Activated CD4-positive, alpha-beta T cell treated with anti-CD3 and anti-CD28 coated beads, Interleukin-10, Interleukin-2, amounts not matched to agents 100 ng/mL and 50 ng/mL, durations not matched to agents 16 hours and 8 hours (primary cell): ENCODE data around the gene IPMK.
"Not testable (repeated sequence)": the region's sequence is repeated elsewhere in the genome, so short reads cannot be mapped to it uniquely, and the experiment has no call there.

ENCODE experiments used
- DNase-seq: peaks from one replicate; pipeline ENCODE4 v3.0.0-alpha.2; 2020

The IPMK gene

DNA sequence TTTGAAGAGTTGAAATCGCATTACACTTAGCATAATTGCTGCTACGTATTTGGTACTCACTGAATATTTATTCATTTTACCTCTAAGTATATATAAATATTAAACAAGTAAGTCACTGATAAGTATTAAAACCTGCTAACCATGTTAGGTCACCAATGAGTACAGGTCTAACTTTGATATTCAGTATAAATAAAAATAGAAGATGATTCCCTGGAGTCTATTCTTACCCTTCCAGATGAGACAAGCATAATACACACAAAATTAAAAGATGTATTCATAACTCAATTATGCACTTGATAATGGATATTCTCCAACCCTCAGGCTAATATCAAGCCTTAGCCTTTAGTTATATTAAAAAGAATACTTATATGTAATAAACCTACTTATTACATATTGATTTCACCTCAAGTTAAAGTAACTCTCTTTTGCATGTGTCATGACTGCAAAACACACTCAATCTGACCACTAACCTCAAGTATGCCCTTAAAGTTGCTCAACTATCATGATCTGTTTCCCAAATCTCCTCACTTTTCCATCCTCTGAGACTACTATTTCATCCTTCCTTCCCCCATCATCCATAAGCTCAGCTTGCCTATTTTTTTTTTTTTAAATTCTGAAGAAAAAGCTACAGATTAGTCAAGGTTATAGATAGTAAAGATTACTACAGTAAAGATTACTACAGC, 46.8 kb downstream of the IPMK start:
- DNase-seq, result no peak

DNA sequence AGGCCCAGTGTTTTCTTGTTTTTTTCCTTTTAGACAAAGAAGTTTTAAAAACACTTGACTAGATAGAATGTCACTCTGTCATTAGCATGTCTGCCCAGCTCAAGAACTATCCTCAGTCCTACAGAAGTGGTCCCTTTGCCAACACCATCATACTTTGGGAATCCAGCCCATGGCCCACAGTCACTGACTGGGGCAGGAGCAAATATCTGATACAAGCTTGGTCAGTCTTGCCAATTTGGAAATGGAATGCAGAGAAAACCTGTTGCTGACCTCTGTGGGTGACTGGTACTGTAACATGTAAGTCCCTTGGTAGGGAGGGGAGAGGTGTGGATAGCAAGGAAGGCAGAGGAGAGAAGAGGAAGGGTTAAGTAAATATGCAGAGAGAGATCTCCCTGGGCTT, 47.8 kb downstream of the IPMK start:
- no peak for DNase-seq

DNA sequence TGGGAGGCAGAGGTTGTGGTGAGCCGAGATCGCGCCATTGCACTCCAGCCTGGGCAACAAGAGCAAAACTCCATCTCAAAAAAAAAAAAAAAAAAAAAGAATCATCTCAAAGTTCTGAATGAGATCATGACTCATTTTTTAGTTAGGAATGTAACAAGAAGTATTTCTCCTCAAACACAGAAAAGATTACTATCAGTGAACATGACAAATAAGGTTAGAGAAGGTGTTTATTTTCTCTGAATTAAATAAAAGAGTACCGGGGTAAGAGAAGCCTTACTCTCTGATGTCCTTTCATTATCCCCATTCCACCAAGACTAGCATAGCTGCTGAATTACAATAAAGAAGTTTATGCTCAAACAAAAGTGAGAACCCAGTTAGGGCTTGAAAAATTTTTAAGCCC, 50.1 kb downstream of the IPMK start:
- DNase-seq, result no peak

DNA sequence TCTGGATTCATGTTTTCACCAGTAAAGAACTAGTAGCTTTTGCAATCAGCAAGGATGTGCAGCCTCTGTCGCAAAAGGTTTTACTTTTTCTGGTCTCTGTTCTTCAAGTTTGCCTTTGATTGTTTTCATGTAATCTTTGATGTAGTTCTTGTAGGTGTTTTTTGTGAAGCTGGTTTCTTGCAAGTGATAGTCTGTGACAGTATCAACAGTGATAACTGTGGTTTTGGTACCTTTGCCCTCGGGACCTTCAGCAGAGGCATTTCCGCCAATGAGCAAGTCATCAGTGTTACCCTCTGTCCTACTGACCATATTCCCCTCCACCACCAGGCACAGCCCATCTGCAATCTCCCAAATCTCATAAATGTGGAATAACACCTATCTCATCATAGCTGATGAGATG, 55.1 kb downstream of the IPMK start:
- no peak for DNase-seq

DNA sequence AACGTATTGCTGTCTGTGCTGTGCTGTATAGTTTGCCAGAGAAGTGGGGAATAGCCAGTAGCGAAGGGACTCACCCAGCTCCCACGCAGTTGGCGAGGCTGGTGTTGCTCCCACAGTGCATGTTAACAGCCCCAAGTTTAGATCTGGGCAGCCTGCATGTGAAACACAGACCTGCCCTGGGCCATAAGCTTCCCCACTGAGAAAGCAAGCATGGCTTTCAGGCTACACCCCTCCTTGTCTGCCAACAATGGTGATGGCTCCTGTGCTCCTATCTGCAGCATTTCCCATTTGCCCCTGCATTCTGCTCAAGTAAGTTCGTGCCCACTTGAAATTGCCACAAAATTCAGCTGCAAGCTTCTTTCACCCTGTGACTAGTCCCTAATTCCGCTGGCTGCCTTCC, 57.5 kb downstream of the IPMK start:
- DNase-seq, result no peak

DNA sequence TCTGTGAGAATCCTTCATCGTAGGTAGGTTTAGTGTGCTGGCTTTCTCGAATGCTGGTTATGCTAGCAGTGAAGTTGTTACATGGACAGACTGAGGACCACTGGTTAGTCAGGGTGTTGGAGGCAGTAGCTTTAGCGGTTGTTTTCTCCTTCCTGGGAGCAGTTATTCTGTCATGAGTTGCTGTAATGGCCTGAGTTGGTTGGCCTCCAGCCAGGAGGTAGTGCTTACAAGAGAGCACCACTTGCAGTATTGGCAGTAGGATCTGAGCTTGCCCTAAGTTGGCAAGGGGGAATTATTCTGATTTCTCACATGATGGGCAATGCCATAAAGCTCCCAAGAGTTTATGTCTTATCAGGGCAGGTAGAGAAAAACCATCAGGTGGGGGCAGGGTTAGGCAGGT, 58.0 kb downstream of the IPMK start:
- DNase-seq, result no peak

DNA sequence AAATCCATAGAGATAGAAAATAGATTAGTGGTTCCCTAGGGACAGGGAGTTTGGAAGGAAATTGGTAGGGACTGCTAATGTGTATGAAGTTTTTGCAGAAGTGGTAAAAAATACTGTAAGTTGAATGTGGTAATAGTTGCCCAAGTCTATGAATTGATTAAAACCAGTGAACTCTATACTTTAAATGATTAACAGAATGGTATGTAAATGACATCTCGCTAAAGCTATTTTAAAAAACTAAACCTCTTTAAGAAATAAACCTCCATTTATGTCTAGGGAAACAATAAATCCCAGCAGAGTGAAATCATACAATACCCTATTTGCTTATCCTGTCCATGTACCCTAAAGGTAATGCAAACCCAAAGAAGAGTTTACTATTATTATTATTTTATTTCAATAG, 61.4 kb downstream of the IPMK start:
- DNase-seq, result no peak

DNA sequence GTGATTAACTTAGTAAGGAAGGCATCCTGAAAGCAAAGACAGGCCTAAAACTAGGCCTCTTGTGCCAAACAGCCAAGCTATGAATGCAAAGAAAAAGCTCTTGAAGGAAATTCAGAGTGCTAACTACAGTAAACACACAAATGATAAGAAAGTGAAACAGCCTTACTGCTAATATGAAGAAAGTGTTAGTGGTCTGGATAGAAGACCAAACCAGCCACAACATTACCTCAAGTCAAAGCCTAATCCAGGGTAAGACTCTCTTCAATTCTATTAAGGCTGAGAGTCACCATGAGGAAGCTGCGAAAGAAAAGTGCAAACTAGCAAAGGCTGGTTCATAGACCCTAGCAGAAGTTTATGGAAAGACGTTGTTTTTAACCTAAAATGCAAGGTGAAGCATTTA, 66.0 kb downstream of the IPMK start:
- peak; percentile 8 for DNase-seq

DNA sequence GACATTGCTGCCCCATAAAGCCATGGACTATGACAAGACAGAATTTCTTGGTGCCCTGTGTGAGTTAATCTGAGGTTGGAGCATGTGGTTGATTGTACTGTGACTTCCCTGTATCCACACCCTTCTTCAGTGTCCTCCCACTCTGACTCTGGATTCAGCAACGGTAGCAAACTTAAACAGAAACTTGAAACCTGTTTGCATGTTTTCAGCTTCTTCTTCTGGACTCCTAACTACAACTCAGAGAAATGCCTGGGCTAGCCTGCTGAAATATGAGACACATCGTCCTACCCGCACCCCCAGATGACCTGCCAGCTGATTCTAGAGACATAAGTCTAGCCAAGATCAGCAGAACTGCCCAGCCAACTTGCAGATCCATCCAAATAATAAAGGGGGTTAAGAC, 78.4 kb downstream of the IPMK start:
- DNase-seq, result no peak

DNA sequence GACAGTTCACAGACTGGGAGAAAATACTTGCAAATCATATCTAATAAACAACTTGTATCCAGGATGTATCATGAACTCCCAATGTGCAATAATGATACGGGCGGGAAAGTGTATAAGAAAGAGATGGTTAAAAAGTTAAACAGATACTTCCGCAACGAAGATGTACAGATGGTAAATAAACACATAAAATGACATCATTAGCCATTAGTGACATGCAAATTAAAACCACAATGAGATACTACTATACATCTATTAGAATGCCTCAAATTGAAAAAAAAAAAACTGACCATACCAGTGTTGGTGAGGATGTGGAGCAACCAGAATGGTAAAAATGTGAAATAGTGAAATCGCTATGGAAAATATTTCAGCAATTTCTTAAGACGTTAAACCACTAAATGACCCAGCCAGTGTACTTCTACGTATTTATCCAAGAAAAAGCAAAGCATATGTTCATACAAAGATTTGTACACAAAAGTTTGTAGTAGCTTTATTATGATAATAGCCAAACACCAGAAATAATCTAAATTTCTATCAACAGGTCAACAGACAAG, 83.5 kb downstream of the IPMK start:
- DNase-seq, result no peak

DNA sequence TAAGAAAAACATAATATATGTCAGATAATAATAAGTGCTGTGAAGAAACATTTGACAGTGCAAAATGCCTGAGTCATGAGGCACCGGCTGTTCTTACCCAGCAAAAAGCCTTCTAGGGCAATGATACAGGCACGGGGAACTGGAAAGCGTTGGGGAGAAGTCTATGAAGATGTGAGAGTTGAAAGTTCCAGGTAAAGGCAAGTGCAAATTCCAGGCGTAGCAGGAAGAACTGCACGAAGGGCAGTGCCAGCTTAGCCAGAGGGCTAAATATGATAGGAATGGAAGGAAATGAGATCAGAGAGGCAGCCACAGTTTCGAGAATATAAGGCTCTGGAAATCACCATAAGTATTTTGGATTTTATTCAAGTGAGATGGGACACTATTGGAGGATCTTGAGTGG, 87.0 kb downstream of the IPMK start:
- DNase-seq, result no peak

DNA sequence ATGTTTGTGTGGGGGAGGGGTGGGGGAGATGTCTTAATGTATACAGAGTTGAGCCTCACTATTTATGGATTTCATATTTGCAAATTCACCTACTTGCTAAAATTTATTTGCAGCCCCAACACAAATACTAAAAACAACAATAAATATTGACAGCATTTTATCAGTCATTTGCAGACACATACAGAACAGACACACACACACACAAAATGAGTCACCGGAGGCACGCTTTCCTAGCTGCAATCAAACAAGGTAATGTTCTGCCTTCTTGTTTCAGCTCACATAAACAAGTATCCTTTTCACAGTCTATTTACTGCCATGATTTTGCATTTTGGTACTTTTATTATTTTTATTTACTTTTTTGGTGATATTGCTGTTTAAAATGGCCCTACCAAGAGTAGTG, 88.5 kb downstream of the IPMK start:
- no peak for DNase-seq

DNA sequence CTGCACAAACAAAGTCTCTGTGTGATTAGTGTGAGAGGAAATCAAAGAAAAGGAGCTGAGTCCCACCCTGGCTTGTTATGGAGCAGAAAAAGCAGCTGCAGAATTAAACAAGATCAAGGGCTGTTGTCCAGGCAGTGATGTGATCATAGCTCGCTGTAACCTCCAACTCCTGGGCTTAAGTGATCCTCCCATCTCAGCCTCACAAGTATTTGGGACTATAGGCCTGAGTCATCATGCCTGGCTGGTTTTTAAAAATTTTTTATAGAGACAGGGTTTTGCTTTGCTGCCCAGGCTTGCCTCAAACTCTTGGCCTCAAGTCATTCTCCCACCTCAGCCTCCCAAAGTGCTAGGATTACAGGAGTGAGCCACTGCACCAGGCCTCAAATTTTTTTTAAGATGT, 88.9 kb downstream of the IPMK start:
- no peak for DNase-seq

DNA sequence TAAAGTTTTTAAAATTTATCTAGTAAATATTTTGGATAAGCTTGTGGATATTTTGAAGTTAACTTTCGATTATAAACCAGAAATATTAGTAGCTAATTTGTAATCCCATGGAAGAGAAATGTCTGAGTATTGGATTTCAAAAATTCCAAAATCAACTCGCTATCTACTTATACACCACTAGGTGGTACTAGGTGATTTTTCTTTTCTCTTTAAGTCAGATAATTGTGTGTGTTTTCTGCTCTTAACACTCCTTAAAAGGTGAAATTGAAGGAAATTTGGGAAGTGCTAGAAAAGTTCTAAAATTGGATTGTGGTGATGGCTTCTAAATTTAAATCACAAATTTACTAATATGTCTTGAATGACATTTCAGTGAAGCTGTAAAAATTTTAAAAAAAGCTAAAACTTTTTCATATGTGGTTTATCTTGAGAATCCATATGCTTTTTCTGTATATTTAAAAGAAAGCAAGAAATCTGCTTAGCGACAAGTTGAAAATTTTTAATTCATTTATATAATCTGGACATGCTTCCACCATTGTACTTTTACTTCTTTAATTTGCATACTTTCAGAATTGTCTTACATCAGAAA, 90.2 kb downstream of the IPMK start:
- peak; percentile 7 for DNase-seq

DNA sequence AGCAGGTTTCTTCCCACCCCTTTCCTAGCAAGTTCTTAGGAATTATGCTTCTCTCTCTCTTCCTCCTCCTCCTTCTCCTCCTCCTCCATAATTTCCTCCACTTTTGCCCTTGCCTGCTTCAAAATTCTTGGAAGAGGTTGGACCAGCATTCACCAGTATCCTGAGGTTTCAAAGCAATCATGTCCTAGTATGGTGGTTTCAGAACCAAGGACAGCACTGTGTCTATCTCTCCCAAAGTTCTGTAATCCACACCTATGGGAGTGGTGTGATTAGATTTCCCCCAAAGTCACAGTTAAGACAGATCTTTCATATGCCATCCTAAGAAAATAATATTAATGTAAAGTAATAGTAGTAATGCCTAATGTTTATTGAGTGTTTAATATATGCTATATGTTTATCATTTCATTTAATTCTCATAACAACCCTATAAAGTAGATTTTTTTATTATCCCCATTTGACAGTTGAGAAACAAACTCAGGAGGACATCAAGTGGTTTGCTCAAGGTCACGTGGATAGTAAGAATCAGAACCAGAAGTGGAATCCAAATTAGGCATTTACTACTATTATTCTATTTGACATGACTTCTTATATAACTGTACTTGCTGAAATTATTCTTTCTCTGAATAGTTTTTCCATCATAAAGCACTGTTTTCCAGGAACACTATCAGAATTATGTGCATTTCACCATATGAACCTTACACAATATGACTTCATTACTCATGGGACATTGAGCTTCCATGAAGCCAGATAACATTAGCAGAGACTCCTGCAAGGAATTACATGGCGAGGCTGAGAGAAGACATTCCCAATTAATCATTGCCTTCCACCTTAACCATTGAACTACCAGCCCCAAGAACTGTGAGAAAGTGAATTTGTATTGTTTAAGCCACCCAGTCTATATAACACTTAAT, 91.4 kb downstream of the IPMK start:
- no peak for DNase-seq

DNA sequence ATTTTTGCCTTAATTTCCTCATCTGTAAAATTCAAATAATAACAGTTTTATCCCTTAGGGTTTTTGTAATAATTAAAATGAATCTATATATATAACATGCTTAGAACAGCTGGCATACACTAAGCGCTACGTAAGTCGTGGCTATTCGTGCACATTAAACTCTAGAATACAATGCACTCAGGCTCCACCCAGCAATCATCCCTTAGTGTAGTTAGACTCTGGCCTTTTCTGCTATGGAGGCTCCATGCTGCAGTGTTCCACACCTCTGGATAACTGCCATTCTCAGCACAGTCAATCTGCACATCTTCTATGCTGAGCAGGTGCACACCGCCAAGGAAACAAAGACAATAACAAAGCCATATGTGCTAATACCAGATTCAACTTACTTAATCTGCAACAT, 92.9 kb downstream of the IPMK start:
- no peak for DNase-seq

DNA sequence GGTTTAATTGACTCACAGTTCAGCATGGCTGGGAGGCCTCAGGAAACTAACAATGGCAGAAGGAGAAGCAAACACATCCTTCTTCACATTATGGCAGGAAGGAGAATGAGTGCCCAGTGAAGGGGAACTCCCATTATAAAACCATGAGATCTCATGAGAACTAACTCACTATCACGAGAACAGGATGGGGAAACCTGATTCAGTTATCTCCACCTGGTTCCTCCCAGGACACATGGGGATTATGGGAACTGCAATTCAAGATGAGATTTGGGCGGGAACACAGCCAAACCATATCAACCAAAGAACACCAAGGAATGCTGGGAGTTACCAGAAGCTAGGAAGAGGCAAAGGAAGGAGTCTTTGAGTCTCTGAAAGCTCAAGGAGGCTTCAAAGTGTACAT, 94.3 kb downstream of the IPMK start:
- DNase-seq, result no peak

DNA sequence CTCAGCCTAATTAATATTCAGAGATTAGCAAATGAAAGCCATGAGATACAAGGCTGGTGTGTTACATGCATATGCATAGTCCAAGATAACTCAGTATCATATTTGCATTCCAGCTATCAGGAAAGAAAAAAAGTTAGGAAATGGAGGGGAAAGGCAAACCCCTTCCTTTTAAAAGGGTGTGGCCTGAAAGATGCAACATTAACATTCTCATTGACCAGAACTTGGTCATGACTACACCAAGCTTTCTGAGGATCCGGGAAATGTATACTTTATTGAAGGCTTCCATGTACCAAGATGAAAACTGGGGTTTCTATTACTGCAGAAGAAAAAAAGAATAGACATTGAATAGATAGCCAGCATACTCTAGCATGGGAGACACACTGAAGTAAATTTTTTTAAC, 96.5 kb downstream of the IPMK start:
- no peak for DNase-seq

DNA sequence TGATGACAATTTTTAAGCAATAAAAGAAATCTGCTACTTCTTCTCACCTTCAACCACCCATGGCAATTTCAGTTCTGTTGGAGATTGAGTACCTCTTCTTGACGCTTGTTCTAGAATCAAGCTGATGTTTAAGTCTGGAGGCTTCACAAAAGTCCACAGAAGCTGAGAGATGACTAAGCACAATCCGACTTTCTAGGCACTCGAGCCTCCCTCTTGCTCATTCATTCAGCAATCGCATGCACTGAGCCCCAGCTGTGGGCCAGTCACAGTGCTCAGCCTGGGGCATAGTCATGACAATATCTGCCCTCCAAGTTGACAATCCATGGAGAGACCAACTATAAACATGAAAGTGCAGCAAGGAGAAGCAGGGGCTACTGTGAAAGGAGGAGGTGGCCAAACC, 103.2 kb downstream of the IPMK start:
- no peak for DNase-seq

DNA sequence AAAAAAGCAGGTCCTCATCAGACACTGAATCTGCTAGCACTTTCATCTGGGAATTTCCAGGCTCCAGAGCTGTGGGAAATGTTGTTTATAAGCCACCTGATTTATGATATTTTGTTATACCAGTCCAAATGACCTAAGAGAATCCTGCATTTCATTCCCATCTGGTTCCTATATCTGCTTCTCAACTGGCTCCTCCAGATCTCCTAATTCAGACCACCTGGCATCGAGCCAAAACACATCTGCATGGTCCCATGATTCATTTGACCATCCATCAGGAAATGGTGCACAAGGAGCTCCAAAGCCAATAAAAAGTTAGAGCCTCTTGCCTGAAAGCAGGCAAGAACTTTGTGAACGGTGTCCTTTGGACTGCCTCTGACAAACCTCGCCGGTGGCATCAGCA, 108.9 kb downstream of the IPMK start:
- DNase-seq, result no peak

DNA sequence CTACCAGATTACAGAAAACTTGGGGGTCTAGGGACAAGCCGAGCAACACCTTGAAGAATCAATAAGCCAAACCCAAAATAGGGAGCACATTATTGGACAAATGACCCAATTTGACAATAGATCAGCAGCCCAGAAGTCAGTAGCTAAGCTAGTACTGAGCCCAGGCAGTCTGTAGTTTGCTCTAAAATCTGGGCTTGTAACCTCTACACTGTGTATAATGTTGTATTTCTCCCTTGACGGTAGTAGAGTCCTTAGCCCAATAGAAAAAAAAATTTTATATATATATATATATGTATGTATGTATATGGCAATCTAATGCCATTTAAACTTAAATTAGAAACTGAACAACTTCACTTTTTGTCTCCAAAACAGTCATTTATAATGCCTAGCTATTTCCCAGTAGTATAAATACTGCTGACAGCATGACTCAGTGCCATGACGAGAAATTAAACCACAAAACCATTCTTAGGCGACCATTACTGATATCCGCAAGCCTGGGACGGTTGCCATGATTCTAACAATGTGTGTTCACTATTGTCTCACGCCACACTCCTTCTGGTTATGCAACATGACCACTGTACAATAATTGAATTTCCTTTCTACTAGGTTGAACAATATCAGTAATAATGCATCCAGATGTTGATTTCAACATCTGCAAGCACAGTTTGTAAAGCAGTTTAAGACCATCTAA, 110.5 kb downstream of the IPMK start:
- peak; percentile 44 for DNase-seq

DNA sequence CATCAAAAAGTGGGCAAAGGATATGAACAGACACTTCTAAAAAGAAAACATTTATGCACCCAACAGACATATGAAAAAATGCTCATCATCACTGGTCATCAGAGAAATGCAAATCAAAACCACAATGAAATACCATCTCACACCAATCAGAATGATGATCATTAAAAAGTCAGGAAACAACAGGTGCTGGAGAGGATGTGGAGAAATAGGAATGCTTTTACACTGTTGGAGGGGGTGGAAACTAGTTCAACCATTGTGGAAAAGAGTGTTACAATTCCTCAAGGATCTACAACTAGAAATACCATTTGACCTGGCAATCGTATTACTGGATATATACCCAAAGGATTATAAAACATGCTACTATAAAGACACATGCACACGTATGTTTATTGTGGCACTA, 111.8 kb downstream of the IPMK start:
- DNase-seq, result not testable (repeated sequence)

DNA sequence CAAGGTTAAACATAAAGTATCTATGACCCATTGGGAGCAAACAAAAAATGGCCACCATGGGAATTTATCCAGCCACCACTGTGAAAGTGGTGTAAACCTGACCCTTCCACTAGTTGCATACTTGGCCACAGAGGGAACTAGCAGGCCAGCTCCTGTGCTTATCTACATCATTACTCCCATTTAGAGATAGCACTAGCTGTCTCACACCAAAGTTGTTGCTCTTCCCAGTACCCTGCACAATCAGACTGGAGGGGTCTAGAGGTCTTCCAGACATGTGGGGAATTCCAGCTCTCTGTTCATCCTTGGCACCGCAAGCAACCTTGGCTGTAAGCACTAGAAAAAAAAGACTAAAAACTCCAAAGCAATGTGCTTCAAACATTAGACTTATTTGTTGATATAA, 113.9 kb downstream of the IPMK start:
- DNase-seq, result no peak
